HG03039 (cell line): ENCODE measurements around the gene ARHGAP19.

Experiments used
- ATAC-seq: cut with Tn5 transposase; IDR thresholded peaks from one replicate; pipeline ENCODE4 v1.9.1; 2021; ENCODE audit warnings: mild to moderate bottlenecking, moderate library complexity; ENCODE audit not compliant: unreplicated experiment

Gene ARHGAP19

GRCh38 chr10:97173036-97173435 lies 119.4 kb downstream of the ARHGAP19 start:
- ATAC-seq = no peak
